ENCODE results near the gene DAZAP1.

- no peak for TF ChIP-seq POLR2AphosphoS5 (IDR thresholded peaks at IDR 0.05)
- no peak for TF ChIP-seq POLR2A (IDR thresholded peaks at IDR 0.05)
These were observed 8.3 kb upstream of the DAZAP1 start for GRCh38 chr19:1399079-1399478.
